HCT116 (cell line): ENCODE data around the gene DCAF4. TPM values are rescaled to one million over a fixed set of nuclear protein-coding genes. Genes with fewer than 3 reads are reported as not detected.

Experiments
- ATAC-seq: fragments of 200-7000 bp; cut with Tn5 transposase; 2 replicates; pipeline ENCODE4 v1.9.1; 2020; ENCODE audit warnings: mild to moderate bottlenecking, moderate library complexity
- BruUV-seq: library from RNA; stranded (reverse); fragments of 400-500 nt; replicated peaks from 2 replicates; lab custom pipeline; 2021; lab: Mats Ljungman, UMichigan
- CTCF ChIA-PET: fragments of 300-600 bp; sonication (Branson Sonifier 250); formaldehyde crosslinking; loops from one replicate; lab custom pipeline; 2021; ENCODE audit warnings: antibody characterized with exemption; lab: Charles Lee
- POLR2A ChIA-PET: fragments of 300-600, 350-600 bp; sonication (Branson Sonifier 250); formaldehyde crosslinking; loops from one replicate; lab custom pipeline; 2021; ENCODE audit warnings: antibody characterized with exemption; lab: Charles Lee
- RAD21 ChIA-PET, 2 experiments: fragments of 300-600 bp; sonication (Branson Sonifier 250); formaldehyde crosslinking; loops; one replicate each; lab custom pipeline; 2023; ENCODE audit warnings: low total read pairs in 2 of 2; ENCODE audit not compliant: uncharacterized antibody in 2 of 2, unreplicated experiment in 2 of 2, low non-redundant PET in 1 of 2; lab: Charles Lee
- DNase-seq: peaks from one replicate; pipeline ENCODE4 v3.0.0-alpha.2; 2010; ENCODE audit warnings: low read depth, low spot score
- H2AFZ ChIP-seq: fragments of 200-600 bp; shearing (Covaris generic), sonication (generic); 2 replicates; pipeline ENCODE4 v1.6.1; 2017; ENCODE audit warnings: low read depth, mixed run types, mixed read lengths, antibody characterized with exemption, low read length; ENCODE audit not compliant: poor library complexity, severe bottlenecking
- H3K27ac ChIP-seq: 2 replicates; pipeline ENCODE4 v1.5.1; 2012; ENCODE audit warnings: low read depth, low read length
- H3K27me3 ChIP-seq: fragments of 200-600 bp; sonication (generic); 2 replicates; pipeline ENCODE4 v1.6.1; 2016; ENCODE audit warnings: mixed run types, low read length, mixed read lengths; ENCODE audit not compliant: insufficient read depth
- H3K36me3 ChIP-seq, 2 experiments: fragments of 200-500 bp in 1 of 2; fragments of 200-600 bp in 1 of 2; sonication (Bioruptor generic) in 1 of 2; sonication (generic) in 1 of 2; 2 replicates each; pipeline versions ENCODE4 v1.5.1 to v1.6.1; 2014 to 2016; ENCODE audit warnings: low read length in 2 of 2, inconsistent platforms in 1 of 2, mixed read lengths in 1 of 2, mixed run types in 1 of 2; ENCODE audit not compliant: insufficient read depth in 2 of 2, control insufficient read depth in 1 of 2
- H3K4me1 ChIP-seq, 2 experiments: fragments of 200-600 bp in 1 of 2; sonication (generic) in 1 of 2; 2 replicates each; pipeline versions ENCODE4 v1.5.1 to v1.6.1; 2012 to 2017; ENCODE audit warnings: low read length in 2 of 2, inconsistent platforms in 1 of 2, mild to moderate bottlenecking in 1 of 2, mixed read lengths in 1 of 2, mixed run types in 1 of 2, moderate library complexity in 1 of 2; ENCODE audit not compliant: insufficient read depth in 2 of 2, control insufficient read depth in 1 of 2
- H3K4me2 ChIP-seq: fragments of 200-600 bp; sonication (generic); 2 replicates; pipeline ENCODE4 v1.6.1; 2017; ENCODE audit warnings: mixed run types, low read length, mixed read lengths
- H3K4me3 ChIP-seq, 2 experiments: fragments of 200-600 bp in 1 of 2; sonication (generic) in 1 of 2; replicated peaks in 1 of 2; 2 replicates each; pipeline ENCODE4 v1.5.1; 2011 to 2016; ENCODE audit warnings: low read length in 2 of 2, control low read depth in 1 of 2, low read depth in 1 of 2, mild to moderate bottlenecking in 1 of 2, mixed read lengths in 1 of 2, mixed run types in 1 of 2
- H3K79me2 ChIP-seq: fragments of 200-600 bp; sonication (generic); 2 replicates; pipeline ENCODE4 v1.6.1; 2017; ENCODE audit warnings: mild to moderate bottlenecking, mixed run types, low read length, moderate library complexity, mixed read lengths; ENCODE audit not compliant: insufficient read depth
- H3K9ac ChIP-seq: fragments of 200-600 bp; sonication (generic); 2 replicates; pipeline ENCODE4 v1.6.1; 2016; ENCODE audit warnings: low read length, mixed read lengths
- H3K9me2 ChIP-seq: fragments of 200-600 bp; sonication (generic), shearing (Covaris generic); 2 replicates; pipeline ENCODE4 v1.6.1; 2017; ENCODE audit warnings: mixed run types, mild to moderate bottlenecking, moderate library complexity; ENCODE audit not compliant: insufficient read depth
- H3K9me3 ChIP-seq, 2 experiments: fragments of 200-500 bp in 1 of 2; fragments of 200-600 bp in 1 of 2; sonication (Bioruptor generic) in 1 of 2; sonication (generic) in 1 of 2; 2 replicates each; pipeline ENCODE4 v1.6.1; 2014 to 2017; ENCODE audit warnings: low read length in 2 of 2, mixed read lengths in 2 of 2, inconsistent platforms in 1 of 2, low read depth in 1 of 2, mild to moderate bottlenecking in 1 of 2, mixed run types in 1 of 2, moderate library complexity in 1 of 2; ENCODE audit not compliant: control insufficient read depth in 1 of 2, insufficient read depth in 1 of 2
- H4K20me1 ChIP-seq: fragments of 200-600 bp; sonication (generic), shearing (Covaris generic); 2 replicates; pipeline ENCODE4 v1.6.1; 2017; ENCODE audit warnings: mixed run types, mild to moderate bottlenecking, moderate library complexity; ENCODE audit not compliant: insufficient read depth
- ATF3 ChIP-seq: IDR thresholded peaks from 2 replicates; pipeline ENCODE4 v1.6.1; 2012
- ELF1 ChIP-seq: IDR thresholded peaks from 2 replicates; pipeline ENCODE4 v1.6.1; 2012; ENCODE audit warnings: low read depth, borderline replicate concordance
- JUND ChIP-seq: IDR thresholded peaks from 2 replicates; pipeline ENCODE4 v1.6.1; 2012
- MAX ChIP-seq: IDR thresholded peaks from 2 replicates; pipeline ENCODE4 v1.6.1; 2012
- POLR2A ChIP-seq: IDR thresholded peaks from 2 replicates; pipeline ENCODE4 v1.7.0; 2011; ENCODE audit warnings: borderline replicate concordance; ENCODE audit not compliant: insufficient read depth, insufficient read length; ENCODE audit errors: extremely low read depth
- POLR2AphosphoS5 ChIP-seq: IDR thresholded peaks from 2 replicates; pipeline ENCODE4 v1.6.1; 2011; ENCODE audit warnings: mild to moderate bottlenecking, low read depth, low read length, moderate library complexity
- RAD21 ChIP-seq: IDR thresholded peaks from 2 replicates; pipeline ENCODE4 v1.6.1; 2012; ENCODE audit warnings: low read depth, mild to moderate bottlenecking
- REST ChIP-seq: IDR thresholded peaks from 2 replicates; pipeline ENCODE4 v1.6.1; 2012; ENCODE audit warnings: low read depth
- SIN3A ChIP-seq: IDR thresholded peaks from 2 replicates; pipeline ENCODE4 v1.6.1; 2012; ENCODE audit warnings: low read depth
- SP1 ChIP-seq: IDR thresholded peaks from 2 replicates; pipeline ENCODE4 v1.6.1; 2012; ENCODE audit warnings: low read depth
- SRF ChIP-seq: IDR thresholded peaks from 2 replicates; pipeline ENCODE4 v1.6.1; 2012; ENCODE audit warnings: low read depth
- TCF7L2 ChIP-seq: IDR thresholded peaks from 2 replicates; pipeline ENCODE4 v1.7.0; 2011; ENCODE audit warnings: borderline replicate concordance, inconsistent platforms; ENCODE audit not compliant: insufficient read depth, insufficient read length; ENCODE audit errors: extremely low read depth
- YY1 ChIP-seq: IDR thresholded peaks from 2 replicates; pipeline ENCODE4 v1.6.1; 2011; ENCODE audit warnings: low read length, low read depth, moderate library complexity, mild to moderate bottlenecking; ENCODE audit not compliant: insufficient replicate concordance; ENCODE audit errors: extremely low read depth
- ZFX ChIP-seq: fragments of 450-650 bp; IDR thresholded peaks from 2 replicates; pipeline ENCODE4 v1.6.1; 2017
- ZNF274 ChIP-seq: fragments of 200-500 bp; sonication (Bioruptor generic); IDR thresholded peaks from 2 replicates; pipeline ENCODE4 v1.6.1; 2014; ENCODE audit warnings: mild to moderate bottlenecking, low read depth, low read length, inconsistent platforms
- intact Hi-C: fragments of 100-400 bp; cut with micrococcal nuclease; formaldehyde crosslinking; loops from 2 replicates; pipeline ENCODE4 v1.10.0; 2022
- total RNA-seq: library from RNA; stranded (reverse); gene quantifications from one replicate; pipeline ENCODE4 v1.2.1, GENCODE V29; 2021; ENCODE audit not compliant: unreplicated experiment

The DCAF4 gene
- total RNA-seq, 1 experiment from 2014 or later, result 19.3 TPM

GRCh38 chr14:72893636-72894322 lies 32.5 kb upstream of the DCAF4 start, which contains the start of gene DPF3:
TSS of gene DPF3 (minus strand) at chr14:72894101. CDS start at chr14:72894088, 13 bp downstream.
- peaks cover 9% of the 10 kb centered on the region; the same call in 1 of the 2 replicates for H3K27me3 ChIP-seq
- ATAC-seq, result peak; percentile 96

GRCh38 chr14:72894323-72894622 lies 32.0 kb upstream of the DCAF4 start:
- peak overlapping the region; percentile 84 for H2AFZ ChIP-seq
- H3K36me3 ChIP-seq, result no peaks in the 10 kb centered on the region
- BruUV-seq, result no TSS peak
- ATAC-seq (no peak), DNase-seq (no peak)
- no peak overlapping the region for H3K27ac ChIP-seq
- intact Hi-C loops, result no loop called here
- peak overlapping the region; percentile 98 for H3K4me2 ChIP-seq
- peak overlapping the region; percentile 73 to 74 for H3K4me3 ChIP-seq
- peaks cover 9% of the 10 kb centered on the region; the same call in 1 of the 2 replicates for H3K27me3 ChIP-seq
- ChIA-PET CTCF (interaction anchor here (0.8 to 3.0 kb wide), 4 partner anchors 10 to 380 kb away, joined by 4 to 23 read pairs (median 7); no protein-coding TSS in a partner anchor), POLR2A (interaction anchor here (0.8 to 1.4 kb wide), 4 partner anchors 9 to 380 kb away, joined by 3 to 4 read pairs (median 3); no protein-coding TSS in a partner anchor), RAD21 (interaction anchor here (0.6 to 1.1 kb wide), 4 partner anchors 61 to 380 kb away, joined by 3 to 5 read pairs (median 4); no protein-coding TSS in a partner anchor)
- no peaks in the 10 kb centered on the region for H3K9me3 ChIP-seq
- no peaks in the 10 kb centered on the region for H3K79me2 ChIP-seq
- H3K4me1 ChIP-seq, result peaks cover 9 to 23% of the 10 kb centered on the region in 2 experiments; a peak in 2 of 4 replicates
- H3K9me2 ChIP-seq, result no peaks in the 10 kb centered on the region
- no peaks in the 10 kb centered on the region for H4K20me1 ChIP-seq
- H3K9ac ChIP-seq, result peak overlapping the region; percentile 34; the same call in 1 of the 2 replicates
- TF ChIP-seq RAD21 (no peak), ATF3 (no peak), ZFX (no peak), SIN3A (no peak), SP1 (no peak), POLR2AphosphoS5 (no peak), JUND (no peak), REST (no peak), YY1 (no peak), ZNF274 (no peak)

More at GRCh38 chr14:72893636-72894322, 32.5 kb upstream of the DCAF4 start, which contains the start of gene DPF3:
- intact Hi-C loops, result no loop called here
- H3K9me3 ChIP-seq, result no peaks in the 10 kb centered on the region
- no peak for TF ChIP-seq ZNF274
- TF ChIP-seq TCF7L2, result peak; percentile 82
- peak; percentile 30; the same call in 1 of the 2 replicates for TF ChIP-seq MAX
- peak; percentile 61 for TF ChIP-seq SP1
- TF ChIP-seq SRF, result no peak
- TF ChIP-seq ELF1, result no peak
- TF ChIP-seq POLR2A, result no peak
- 0 out of 2 replicates have a peak, but pooled peaks have one; percentile 15 for TF ChIP-seq POLR2AphosphoS5
- TF ChIP-seq, all 23 proteins: peak for 4
- 0 out of 2 replicates have a peak within 1 kb of the TSS, but pooled peaks have one; percentile 17 for H3K27ac ChIP-seq
- H3K36me3 ChIP-seq, result no peaks in the 10 kb centered on the region
- H3K9me2 ChIP-seq, result no peaks in the 10 kb centered on the region
- H3K79me2 ChIP-seq, result no peaks in the 10 kb centered on the region
- peak within 1 kb of the TSS; percentile 73 to 74 for H3K4me3 ChIP-seq
- CTCF ChIA-PET, result interaction anchor here (0.8 to 3.0 kb wide), 4 partner anchors 11 to 380 kb away, joined by 4 to 23 read pairs (median 7); no protein-coding TSS in a partner anchor
- peak within 1 kb of the TSS; percentile 34; the same call in 1 of the 2 replicates for H3K9ac ChIP-seq
- POLR2A ChIA-PET, result interaction anchor here (0.8 to 1.4 kb wide), 4 partner anchors 10 to 380 kb away, joined by 3 to 4 read pairs (median 3); no protein-coding TSS in a partner anchor
- peak within 1 kb of the TSS; percentile 98 for H3K4me2 ChIP-seq
- no peaks in the 10 kb centered on the region for H4K20me1 ChIP-seq
- no TSS peak for BruUV-seq
- peak within 1 kb of the TSS; percentile 89 for H2AFZ ChIP-seq
- peaks cover 9 to 23% of the 10 kb centered on the region in 2 experiments; a peak in 2 of 4 replicates for H3K4me1 ChIP-seq
- RAD21 ChIA-PET, result interaction anchor here (0.6 to 1.1 kb wide), 3 partner anchors 156 to 380 kb away, joined by 3 to 5 read pairs (median 4); no protein-coding TSS in a partner anchor
- peak; percentile 91 for DNase-seq
